Suprapubic skin (tissue), 4 donors: ENCODE data around the gene LRRIQ1. TPM values are rescaled to one million over a fixed set of nuclear protein-coding genes. Genes with fewer than 3 reads are reported as not detected.

ENCODE experiments used
- DNase-seq, 2 donors: peaks; one replicate each; pipeline ENCODE4 v3.0.0-alpha.2; 2019; ENCODE audit warnings: low spot score in 2 of 2
- H3K27ac ChIP-seq: fragments of 200-600 bp; sonication (generic); one replicate; pipeline ENCODE4 v1.5.1; 2019
- H3K27me3 ChIP-seq: fragments of 200-600 bp; sonication (generic); one replicate; pipeline ENCODE4 v1.5.1; 2019
- H3K36me3 ChIP-seq: fragments of 200-600 bp; sonication (generic); one replicate; pipeline ENCODE4 v1.5.1; 2019
- H3K4me1 ChIP-seq: fragments of 200-600 bp; sonication (generic); one replicate; pipeline ENCODE4 v1.5.1; 2019
- H3K4me3 ChIP-seq: fragments of 200-600 bp; sonication (generic); one replicate; pipeline ENCODE4 v1.5.1; 2019; ENCODE audit warnings: mild to moderate bottlenecking
- H3K9me3 ChIP-seq: fragments of 200-600 bp; sonication (generic); one replicate; pipeline ENCODE4 v1.5.1; 2019
- EP300 ChIP-seq: sonication (generic); formaldehyde crosslinking; IDR thresholded peaks from one replicate; pipeline ENCODE4 v1.6.1; 2017; ENCODE audit warnings: antibody characterized with exemption
- POLR2A ChIP-seq, 2 donors: fragments of 450-650 bp; IDR thresholded peaks; one replicate each; pipeline ENCODE4 v1.6.1; 2017; ENCODE audit warnings: antibody characterized with exemption in 2 of 2, mild to moderate bottlenecking in 2 of 2, moderate library complexity in 2 of 2
- POLR2AphosphoS5 ChIP-seq, 3 donors: sonication (generic); formaldehyde crosslinking; IDR thresholded peaks; one replicate each; pipeline ENCODE4 v1.6.1; 2017; ENCODE audit warnings: antibody characterized with exemption in 3 of 3
- WGBS: methylation state at CpG from one replicate; pipeline ENCODE4 v1.1.5; 2018; 5-methylcytosine and 5-hydroxymethylcytosine counted together
- total RNA-seq, 4 donors: library from RNA; depleted of rRNA; stranded (reverse); fragments of >200 nt; gene quantifications; one replicate each; pipeline ENCODE4 v1.1.0, GENCODE V29; 2016
- TF ChIP-seq, protein P1 (sequence below), 2 donors: fragments of 200-600 bp in 1 of 2; fragments of 450-650 bp in 1 of 2; sonication (generic) in 1 of 2; IDR thresholded peaks; one replicate each; pipeline ENCODE4 v1.5.1; 2016 to 2019; ENCODE audit warnings: antibody characterized with exemption in 2 of 2, mild to moderate bottlenecking in 1 of 2, moderate library complexity in 1 of 2

LRRIQ1 gene
- total RNA-seq, 4 donors from 2014 or later: 0.16 TPM; not detected in 3

DNA sequence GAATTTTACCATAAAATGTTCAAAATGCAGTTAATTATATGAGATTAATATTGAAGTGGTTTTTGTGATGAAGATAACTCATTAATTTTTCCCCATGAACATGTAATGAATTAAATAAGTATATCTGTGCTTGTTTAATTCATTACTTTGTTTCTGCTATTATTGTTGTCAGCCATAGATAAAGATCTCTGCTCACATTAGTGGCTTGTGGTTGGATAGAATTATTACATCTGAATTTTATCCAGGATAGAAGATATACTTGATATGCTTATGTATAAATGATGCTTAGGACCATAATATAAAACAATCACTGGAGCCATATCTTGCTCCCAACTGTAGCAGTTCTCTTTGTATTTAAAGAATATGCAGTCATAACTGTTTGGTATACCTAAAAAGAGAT is 18.5 kb upstream of the LRRIQ1 start:
- TF ChIP-seq, protein P1, sequence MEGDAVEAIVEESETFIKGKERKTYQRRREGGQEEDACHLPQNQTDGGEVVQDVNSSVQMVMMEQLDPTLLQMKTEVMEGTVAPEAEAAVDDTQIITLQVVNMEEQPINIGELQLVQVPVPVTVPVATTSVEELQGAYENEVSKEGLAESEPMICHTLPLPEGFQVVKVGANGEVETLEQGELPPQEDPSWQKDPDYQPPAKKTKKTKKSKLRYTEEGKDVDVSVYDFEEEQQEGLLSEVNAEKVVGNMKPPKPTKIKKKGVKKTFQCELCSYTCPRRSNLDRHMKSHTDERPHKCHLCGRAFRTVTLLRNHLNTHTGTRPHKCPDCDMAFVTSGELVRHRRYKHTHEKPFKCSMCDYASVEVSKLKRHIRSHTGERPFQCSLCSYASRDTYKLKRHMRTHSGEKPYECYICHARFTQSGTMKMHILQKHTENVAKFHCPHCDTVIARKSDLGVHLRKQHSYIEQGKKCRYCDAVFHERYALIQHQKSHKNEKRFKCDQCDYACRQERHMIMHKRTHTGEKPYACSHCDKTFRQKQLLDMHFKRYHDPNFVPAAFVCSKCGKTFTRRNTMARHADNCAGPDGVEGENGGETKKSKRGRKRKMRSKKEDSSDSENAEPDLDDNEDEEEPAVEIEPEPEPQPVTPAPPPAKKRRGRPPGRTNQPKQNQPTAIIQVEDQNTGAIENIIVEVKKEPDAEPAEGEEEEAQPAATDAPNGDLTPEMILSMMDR (IDR thresholded peaks at IDR 0.05): no peak
- TF ChIP-seq POLR2AphosphoS5 (IDR thresholded peaks at IDR 0.05) (no peak), POLR2A (IDR thresholded peaks at IDR 0.05) (no peak), EP300 (no peak)
- no peak overlapping the region for H3K27ac ChIP-seq

GRCh38 chr12:85018098-85018497 is 18.1 kb upstream of the LRRIQ1 start:
- WGBS: 74% methylated on average over 2 of the region's 2 CpGs
- TF ChIP-seq, protein P1 (IDR thresholded peaks at IDR 0.05): no peak
- no peak for TF ChIP-seq POLR2AphosphoS5 (IDR thresholded peaks at IDR 0.05)
- no peak for TF ChIP-seq EP300
- no peak for TF ChIP-seq POLR2A (IDR thresholded peaks at IDR 0.05)
- Histone ChIP-seq H3K27ac (no peak overlapping the region), H3K9me3 (no peaks in the 10 kb centered on the region), H3K4me1 (no peaks in the 10 kb centered on the region), H3K27me3 (no peaks in the 10 kb centered on the region), H3K36me3 (no peaks in the 10 kb centered on the region), H3K4me3 (no peak overlapping the region)
- DNase-seq: no peak

More for the DNA sequence above, 18.5 kb upstream of the LRRIQ1 start:
- DNase-seq: no peak
- Histone ChIP-seq H3K36me3 (no peaks in the 10 kb centered on the region), H3K9me3 (no peaks in the 10 kb centered on the region), H3K4me1 (no peaks in the 10 kb centered on the region), H3K27me3 (no peaks in the 10 kb centered on the region), H3K4me3 (no peak overlapping the region)

- no peak overlapping the region for H3K4me3 ChIP-seq
- TF ChIP-seq POLR2AphosphoS5 (IDR thresholded peaks at IDR 0.05): no peak
- TF ChIP-seq, protein P1 (IDR thresholded peaks at IDR 0.05): peak in 1 of 2 donors; percentile 37
- no peak for DNase-seq
- peaks cover 5% of the 10 kb centered on the region for H3K27me3 ChIP-seq
- no peaks in the 10 kb centered on the region for H3K36me3 ChIP-seq
- H3K4me1 ChIP-seq: no peaks in the 10 kb centered on the region
- no peaks in the 10 kb centered on the region for H3K9me3 ChIP-seq
- H3K27ac ChIP-seq: no peak overlapping the region
Measured at GRCh38 chr12:85029456-85029855, 6.7 kb upstream of the LRRIQ1 start.

GRCh38 chr12:85036733-85037132 is 582 bp downstream of the LRRIQ1 start:
- no peaks in the 10 kb centered on the region for H3K4me1 ChIP-seq
- TF ChIP-seq, protein P1 (IDR thresholded peaks at IDR 0.05): no peak
- TF ChIP-seq EP300 (no peak), POLR2AphosphoS5 (IDR thresholded peaks at IDR 0.05) (no peak), POLR2A (IDR thresholded peaks at IDR 0.05) (no peak)
- H3K27me3 ChIP-seq: peaks cover 10% of the 10 kb centered on the region
- H3K27ac ChIP-seq: no peak overlapping the region
- 16% methylated on average over 3 of the region's 3 CpGs for WGBS
- peak overlapping the region; percentile 45 for H3K4me3 ChIP-seq
- no peak for DNase-seq
- H3K36me3 ChIP-seq: no peaks in the 10 kb centered on the region
- H3K9me3 ChIP-seq: no peaks in the 10 kb centered on the region

DNA sequence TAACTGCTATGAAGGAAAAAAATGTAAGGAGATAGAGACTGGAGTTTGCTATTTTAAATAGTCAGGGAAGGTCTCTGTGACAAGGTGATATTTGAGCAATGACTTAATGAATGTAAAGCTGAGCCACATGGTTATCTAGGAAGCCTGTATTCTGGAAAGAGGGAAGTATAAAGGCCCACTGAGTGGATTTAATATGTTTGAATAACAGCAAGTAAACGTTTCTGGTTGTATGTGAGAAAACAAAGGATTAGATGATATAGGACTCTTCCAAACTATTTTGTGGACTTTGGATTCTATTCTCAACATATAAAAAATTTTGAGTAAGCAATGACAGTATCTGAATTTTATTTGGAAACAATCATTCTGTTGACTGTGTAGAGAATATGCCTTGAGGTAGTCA is 5.2 kb downstream of the LRRIQ1 start:
- Histone ChIP-seq H3K9me3 (no peaks in the 10 kb centered on the region), H3K4me3 (no peak overlapping the region), H3K27ac (no peak overlapping the region), H3K27me3 (peaks cover 4% of the 10 kb centered on the region), H3K36me3 (no peaks in the 10 kb centered on the region), H3K4me1 (no peaks in the 10 kb centered on the region)
- WGBS: 55% methylated on average over 1 of the region's 1 CpG
- no peak for DNase-seq
- TF ChIP-seq, protein P1 (IDR thresholded peaks at IDR 0.05): no peak
- TF ChIP-seq POLR2A (IDR thresholded peaks at IDR 0.05) (no peak), EP300 (no peak), POLR2AphosphoS5 (IDR thresholded peaks at IDR 0.05) (no peak)
